GM12878 (cell line): ENCODE data around the gene DDX56. TPM values are rescaled to one million over a fixed set of nuclear protein-coding genes. Genes with fewer than 3 reads are reported as not detected.

ENCODE experiments used
- ATAC-seq: fragments of 200-7000 bp; cut with Tn5 transposase; 3 replicates; pipeline ENCODE4 v1.9.1; 2020; ENCODE audit warnings: mild to moderate bottlenecking, moderate library complexity
- BruUV-seq: library from RNA; stranded (reverse); fragments of 400-500 nt; replicated peaks from 2 replicates; lab custom pipeline; 2021; lab: Mats Ljungman, UMichigan
- CTCF ChIA-PET: fragments of 300-600 bp; sonication (Branson Sonifier 250); formaldehyde crosslinking; extraction: SDS; loops from one replicate; lab custom pipeline; 2021; ENCODE audit warnings: inconsistent platforms; lab: Yijun Ruan, JAX
- POLR2A ChIA-PET: fragments of 350-600 bp; formaldehyde crosslinking; extraction: SDS; loops from one replicate; lab custom pipeline; 2021; ENCODE audit warnings: inconsistent platforms; lab: Charles Lee
- RAD21 ChIA-PET: fragments of 300-600 bp; sonication (Branson Sonifier 250); formaldehyde crosslinking; loops from one replicate; lab custom pipeline; 2023; ENCODE audit warnings: antibody characterized with exemption; ENCODE audit not compliant: unreplicated experiment; lab: Charles Lee
- SMC1A ChIA-PET: fragments of 300-600 bp; sonication (Branson Sonifier 250); formaldehyde crosslinking; loops from one replicate; lab custom pipeline; 2023; ENCODE audit not compliant: unreplicated experiment, uncharacterized antibody; lab: Charles Lee
- DNase-seq: peaks from one replicate; pipeline ENCODE4 v3.0.0-alpha.2; 2011; ENCODE audit warnings: low read depth, low spot score
- FAIRE-seq: peaks from 3 replicates; lab custom pipeline; 2011; peaks lifted over from hg19 to GRCh38; lab: Jason Lieb, UNC
- H2AFZ ChIP-seq: 2 replicates; pipeline ENCODE4 v1.6.0; 2011; ENCODE audit warnings: low read depth, low read length, control low read depth; ENCODE audit not compliant: control insufficient read depth
- H3K27ac ChIP-seq: 2 replicates; pipeline ENCODE4 v1.5.1; 2011; ENCODE audit warnings: control low read depth; ENCODE audit not compliant: control insufficient read depth, insufficient read depth
- H3K27me3 ChIP-seq, 2 experiments: replicated peaks in 1 of 2; 2 replicates each; pipeline versions ENCODE4 v1.6.0 to v1.6.1; 2011; ENCODE audit warnings: low read length in 1 of 2; ENCODE audit not compliant: control insufficient read depth in 2 of 2, insufficient read depth in 2 of 2
- H3K36me3 ChIP-seq, 2 experiments: 2 replicates each; pipeline ENCODE4 v1.5.1; 2011; ENCODE audit warnings: low read length in 1 of 2; ENCODE audit not compliant: control insufficient read depth in 2 of 2, insufficient read depth in 2 of 2
- H3K4me1 ChIP-seq: 2 replicates; pipeline ENCODE4 v1.6.1; 2011; ENCODE audit warnings: mild to moderate bottlenecking, low read length, moderate library complexity, mixed read lengths; ENCODE audit not compliant: control insufficient read depth, insufficient read depth
- H3K4me2 ChIP-seq: 2 replicates; pipeline ENCODE4 v1.6.0; 2011; ENCODE audit warnings: control low read depth; ENCODE audit not compliant: control insufficient read depth, insufficient read depth
- H3K4me3 ChIP-seq: fragments of 200-600 bp; sonication (generic); 2 replicates; pipeline ENCODE4 v1.5.1; 2016
- H3K79me2 ChIP-seq: 2 replicates; pipeline ENCODE4 v1.6.0; 2011; ENCODE audit warnings: low read length; ENCODE audit not compliant: control insufficient read depth, insufficient read depth
- H3K9ac ChIP-seq: 2 replicates; pipeline ENCODE4 v1.8.0; 2011; ENCODE audit warnings: low read length, control low read depth, mixed read lengths; ENCODE audit not compliant: control insufficient read depth, insufficient read depth
- H3K9me3 ChIP-seq: replicated peaks from 3 replicates; pipeline ENCODE4 v1.5.1; 2011; ENCODE audit warnings: mild to moderate bottlenecking, low read length; ENCODE audit not compliant: control insufficient read depth, insufficient read depth
- H4K20me1 ChIP-seq: 2 replicates; pipeline ENCODE4 v1.6.0; 2011; ENCODE audit not compliant: control insufficient read depth, insufficient read depth
- BRCA1 ChIP-seq: IDR thresholded peaks from 2 replicates; pipeline ENCODE4 v1.6.1; 2011; ENCODE audit warnings: low read depth, low read length, improper control_type of control experiment
- ETV6 ChIP-seq, 2 experiments: fragments of 450-650 bp in 1 of 2; IDR thresholded peaks in 1 of 2; conservative IDR thresholded peaks in 1 of 2; 2 replicates each; pipeline ENCODE4 v1.6.1; 2014; ENCODE audit warnings: antibody characterized with exemption in 1 of 2, borderline replicate concordance in 1 of 2, low read depth in 1 of 2, mild to moderate bottlenecking in 1 of 2, moderate library complexity in 1 of 2
- HDGF ChIP-seq: fragments of 450-650 bp; IDR thresholded peaks from 2 replicates; pipeline ENCODE4 v1.6.1; 2016; ENCODE audit warnings: antibody characterized with exemption
- JUND ChIP-seq: IDR thresholded peaks from 2 replicates; pipeline ENCODE4 v1.6.1; 2012; ENCODE audit warnings: low read depth, mild to moderate bottlenecking, low read length, improper control_type of control experiment, moderate library complexity
- MYC ChIP-seq: IDR thresholded peaks from 2 replicates; pipeline ENCODE4 v1.6.1; 2011; ENCODE audit warnings: mild to moderate bottlenecking, low read length, moderate library complexity, inconsistent platforms; ENCODE audit not compliant: insufficient read depth, insufficient replicate concordance, insufficient read length, severe bottlenecking
- RCOR1 ChIP-seq: conservative IDR thresholded peaks from 2 replicates; pipeline ENCODE4 v1.6.1; 2012; ENCODE audit warnings: low read depth, low read length, improper control_type of control experiment
- RELB ChIP-seq: fragments of 450-650 bp; IDR thresholded peaks from 2 replicates; pipeline ENCODE4 v1.6.1; 2017; ENCODE audit warnings: low read depth, mild to moderate bottlenecking, moderate library complexity
- REST ChIP-seq: IDR thresholded peaks from 2 replicates; pipeline ENCODE4 v1.6.1; 2012; ENCODE audit warnings: mild to moderate bottlenecking, low read depth, low read length
- TARDBP ChIP-seq: IDR thresholded peaks from 2 replicates; pipeline ENCODE4 v1.6.1; 2016; ENCODE audit warnings: borderline replicate concordance
- YBX1 ChIP-seq: fragments of 450-650 bp; IDR thresholded peaks from 2 replicates; pipeline ENCODE4 v1.6.1; 2016; ENCODE audit warnings: antibody characterized with exemption
- ZNF274 ChIP-seq: IDR thresholded peaks from one replicate; pipeline ENCODE4 v1.8.0; 2011; ENCODE audit not compliant: insufficient read length, insufficient read depth
- WGBS: methylation state at CpG from one replicate; pipeline ENCODE4 v1.1.6; 2016; ENCODE audit warnings: low lambda C conversion rate; ENCODE audit not compliant: insufficient replicate concordance, insufficient coverage; ENCODE audit errors: missing lambda C conversion rate; 5-methylcytosine and 5-hydroxymethylcytosine counted together
- in situ Hi-C: fragments of 300-500 bp; cut with MboI; formaldehyde crosslinking; loops from 9 replicates; pipeline ENCODE4 v1.14.3; 2018; ENCODE audit warnings: mixed read lengths
- intact Hi-C: fragments of 100-400 bp; cut with micrococcal nuclease; formaldehyde crosslinking; loops from one replicate; pipeline ENCODE4 v1.14.2; 2022; ENCODE audit not compliant: unreplicated experiment
- polyA plus RNA-seq, 11 experiments: library from polyadenylated mRNA; depleted of rRNA in 4 of 11; unstranded in 6 of 11; stranded (reverse) in 5 of 11; fragments of >200 nt; fragmentation: Nextera tagmentation in 4 of 11; fragmentation: Illumina TruSeq in 1 of 11; extraction: Ambion mirVana in 4 of 11; extraction: Trizol in 1 of 11; gene quantifications; 1 replicate in 1 of 11; 2 replicates in 10 of 11; pipeline versions ENCODE4 v1.2.1 to v1.2.3, GENCODE V29; 2011 to 2016; ENCODE audit warnings: inconsistent platforms in 2 of 11, missing spikeins in 2 of 11, low read depth in 1 of 11
- total RNA-seq, 4 experiments: library from RNA; depleted of rRNA in 3 of 4; stranded (reverse); fragments of >200 nt in 3 of 4; fragmentation: Illumina TruSeq in 1 of 4; extraction: Trizol in 1 of 4; gene quantifications; 2 replicates each; pipeline versions ENCODE4 v1.2.1 to v1.2.3, GENCODE V29; 2013 to 2021

DDX56 gene
- total and polyA plus RNA-seq, 10 of the 15 experiments (the other 5 are each of a cell fraction or from before 2014, with no cell fraction given): 19.8 to 136 (median 81.3) TPM

- H2AFZ ChIP-seq: no peak overlapping the region
- no peaks in the 10 kb centered on the region for H3K9me3 ChIP-seq
- intact Hi-C loops: no loop called here
- H3K4me1 ChIP-seq: no peaks in the 10 kb centered on the region; the same call in 1 of the 2 replicates
- H3K27me3 ChIP-seq: no peaks in the 10 kb centered on the region
- TF ChIP-seq HDGF (no peak), MYC (no peak), ZNF274 (no peak), ETV6 (conservative IDR thresholded peaks at IDR 0.05 in 1 of 2, IDR thresholded peaks at IDR 0.05 in 1 of 2; ENCODE audit: borderline replicate concordance in 1 of 2, low read depth in 1 of 2) (no peak), YBX1 (no peak), RELB (no peak), BRCA1 (no peak), REST (no peak), JUND (no peak), TARDBP (no peak), RCOR1 (no peak)
- H3K36me3 ChIP-seq: no peaks in the 10 kb centered on the region
- RAD21 ChIA-PET: interaction anchor here (0.9 kb wide), 1 partner anchor 154 kb away, joined by 3 read pairs; no protein-coding TSS in a partner anchor
- H4K20me1 ChIP-seq: no peaks in the 10 kb centered on the region
- in situ Hi-C loops: no loop called here
- BruUV-seq: no TSS peak
- 38% methylated on average over 5 of the region's 5 CpGs for whole genome bisulfite sequencing
- SMC1A ChIA-PET: interaction anchor here (0.6 kb wide), 1 partner anchor 274 kb away, joined by 3 read pairs; no protein-coding TSS in a partner anchor
- ATAC-seq (peak; percentile 65), FAIRE-seq (no peak), DNase-seq (no peak)
- CTCF ChIA-PET: no interaction called here
- no peak overlapping the region for H3K27ac ChIP-seq
- H3K9ac ChIP-seq: no peak overlapping the region
- POLR2A ChIA-PET: no interaction called here
- no peaks in the 10 kb centered on the region for H3K79me2 ChIP-seq
- H3K4me3 ChIP-seq: no peak overlapping the region
- no peak overlapping the region for H3K4me2 ChIP-seq
These were observed 22.4 kb upstream of the DDX56 start for GRCh38 chr7:44595934-44596635.
